Parathyroid adenoma (tissue), 2 donors: ENCODE measurements around the gene FAM184B.

ENCODE experiments used
- H2AFZ ChIP-seq: fragments of 300-600 bp; sonication (generic); one replicate; pipeline ENCODE4 v1.7.0; 2017; ENCODE audit warnings: antibody characterized with exemption, mild to moderate bottlenecking
- H3K27ac ChIP-seq: fragments of 300-600 bp; sonication (generic); one replicate; pipeline ENCODE4 v1.7.0; 2017
- H3K27me3 ChIP-seq: fragments of 300-600 bp; sonication (generic); one replicate; pipeline ENCODE4 v1.7.0; 2017; ENCODE audit warnings: low read length; ENCODE audit not compliant: control insufficient read depth, insufficient read depth
- H3K36me3 ChIP-seq: fragments of 300-600 bp; sonication (generic); one replicate; pipeline ENCODE4 v1.7.0; 2017; ENCODE audit warnings: low read length; ENCODE audit not compliant: control insufficient read depth, insufficient read depth
- H3K4me1 ChIP-seq: fragments of 300-600 bp; sonication (generic); one replicate; pipeline ENCODE4 v1.7.0; 2017; ENCODE audit warnings: control low read depth
- H3K4me2 ChIP-seq: fragments of 300-600 bp; sonication (generic); one replicate; pipeline ENCODE4 v1.7.0; 2017; ENCODE audit warnings: low read length
- H3K4me3 ChIP-seq: fragments of 300-600 bp; sonication (generic); one replicate; pipeline ENCODE4 v1.7.0; 2017; ENCODE audit warnings: low read depth, low read length
- H3K79me2 ChIP-seq: fragments of 300-600 bp; sonication (generic); one replicate; pipeline ENCODE4 v1.7.0; 2017; ENCODE audit warnings: control low read depth
- H3K9ac ChIP-seq: fragments of 300-600 bp; sonication (generic); one replicate; pipeline ENCODE4 v1.7.0; 2017; ENCODE audit warnings: mild to moderate bottlenecking
- H3K9me3 ChIP-seq: fragments of 300-600 bp; sonication (generic); one replicate; pipeline ENCODE4 v1.7.0; 2017; ENCODE audit warnings: low read length; ENCODE audit not compliant: control insufficient read depth
- CTCF ChIP-seq: fragments of 300-600 bp; sonication (generic); IDR thresholded peaks from one replicate; pipeline ENCODE4 v1.7.0; 2017; ENCODE audit warnings: antibody characterized with exemption, mild to moderate bottlenecking
- donor health status: primary hyperparathyroidism.

The FAM184B gene

GRCh38 chr4:17681281-17682221 lies 99.9 kb downstream of the FAM184B start:
- Histone ChIP-seq H3K27me3 (no peaks in the 10 kb centered on the region), H3K4me2 (no peak overlapping the region), H3K79me2 (no peaks in the 10 kb centered on the region), H3K4me3 (no peak overlapping the region), H2AFZ (no peak overlapping the region), H3K4me1 (peaks cover 6% of the 10 kb centered on the region), H3K36me3 (no peaks in the 10 kb centered on the region), H3K27ac (no peak overlapping the region), H3K9me3 (no peaks in the 10 kb centered on the region), H3K9ac (no peak overlapping the region)
- no peak for TF ChIP-seq CTCF

GRCh38 chr4:17680559-17681280 lies 100.7 kb downstream of the FAM184B start:
- no peak for TF ChIP-seq CTCF
- H3K79me2 ChIP-seq = no peaks in the 10 kb centered on the region
- peaks cover 1% of the 10 kb centered on the region for H3K4me1 ChIP-seq
- no peak overlapping the region for H2AFZ ChIP-seq
- H3K27me3 ChIP-seq = no peaks in the 10 kb centered on the region
- H3K4me3 ChIP-seq = no peak overlapping the region
- H3K36me3 ChIP-seq = no peaks in the 10 kb centered on the region
- no peak overlapping the region for H3K4me2 ChIP-seq
- no peak overlapping the region for H3K27ac ChIP-seq
- no peaks in the 10 kb centered on the region for H3K9me3 ChIP-seq
- no peak overlapping the region for H3K9ac ChIP-seq

GRCh38 chr4:17670423-17670822 lies 111.0 kb downstream of the FAM184B start:
- no peak overlapping the region for H3K4me3 ChIP-seq
- H3K27me3 ChIP-seq = no peaks in the 10 kb centered on the region
- no peak overlapping the region for H3K9ac ChIP-seq
- no peak overlapping the region for H2AFZ ChIP-seq
- H3K9me3 ChIP-seq = no peaks in the 10 kb centered on the region
- no peak for TF ChIP-seq CTCF
- no peaks in the 10 kb centered on the region for H3K36me3 ChIP-seq
- H3K4me1 ChIP-seq = peaks cover 12% of the 10 kb centered on the region
- H3K27ac ChIP-seq = no peak overlapping the region
- H3K79me2 ChIP-seq = no peaks in the 10 kb centered on the region
- no peak overlapping the region for H3K4me2 ChIP-seq

- no peak overlapping the region for H3K4me3 ChIP-seq
- no peaks in the 10 kb centered on the region for H3K27me3 ChIP-seq
- no peaks in the 10 kb centered on the region for H3K9me3 ChIP-seq
- peaks cover 12% of the 10 kb centered on the region for H3K4me1 ChIP-seq
- peak overlapping the region; percentile 74 for H3K27ac ChIP-seq
- no peak for TF ChIP-seq CTCF
- H3K36me3 ChIP-seq = no peaks in the 10 kb centered on the region
- no peaks in the 10 kb centered on the region for H3K79me2 ChIP-seq
- peak overlapping the region; percentile 10 for H3K4me2 ChIP-seq
- H3K9ac ChIP-seq = no peak overlapping the region
- peak overlapping the region; percentile 76 for H2AFZ ChIP-seq
Measured at GRCh38 chr4:17667653-17668201, 113.7 kb downstream of the FAM184B start.
